Hepatocyte (in vitro differentiated cells): ENCODE results near the gene ESPNL. TPM values are rescaled to one million over a fixed set of nuclear protein-coding genes. Genes with fewer than 3 reads are reported as not detected.

Source experiments
- DNase-seq: peaks from one replicate; pipeline ENCODE4 v3.0.0-alpha.2; 2016; ENCODE audit warnings: low spot score
- H2AFZ ChIP-seq: fragments of 200-600 bp; sonication (generic); 2 replicates; pipeline ENCODE4 v1.6.0; 2016; ENCODE audit warnings: antibody characterized with exemption, mild to moderate bottlenecking
- H3K27ac ChIP-seq: fragments of 200-600 bp; sonication (generic); 2 replicates; pipeline ENCODE4 v1.5.1; 2016; ENCODE audit warnings: mild to moderate bottlenecking
- H3K27me3 ChIP-seq: fragments of 200-600 bp; sonication (generic); 2 replicates; pipeline ENCODE4 v1.6.1; 2016
- H3K36me3 ChIP-seq: fragments of 200-600 bp; sonication (generic); replicated peaks from 2 replicates; pipeline ENCODE4 v1.5.1; 2016; ENCODE audit warnings: low read depth; ENCODE audit not compliant: insufficient read depth
- H3K4me1 ChIP-seq: fragments of 200-600 bp; sonication (generic); 2 replicates; pipeline ENCODE4 v1.5.1; 2016; ENCODE audit warnings: mild to moderate bottlenecking, moderate library complexity; ENCODE audit not compliant: insufficient read depth
- H3K4me2 ChIP-seq: fragments of 200-600 bp; sonication (generic); 2 replicates; pipeline ENCODE4 v1.6.0; 2016
- H3K4me3 ChIP-seq: fragments of 200-600 bp; sonication (generic); 2 replicates; pipeline ENCODE4 v1.5.1; 2016; ENCODE audit warnings: mild to moderate bottlenecking
- H3K79me2 ChIP-seq: fragments of 200-600 bp; sonication (generic); 2 replicates; pipeline ENCODE4 v1.6.0; 2017; ENCODE audit warnings: mild to moderate bottlenecking
- H3K9me2 ChIP-seq: fragments of 200-600 bp; sonication (generic); replicated peaks from 2 replicates; pipeline ENCODE4 v1.6.0; 2017; ENCODE audit warnings: mild to moderate bottlenecking; ENCODE audit not compliant: insufficient read depth
- H3K9me3 ChIP-seq: fragments of 200-600 bp; sonication (generic); 2 replicates; pipeline ENCODE4 v1.5.1; 2016; ENCODE audit warnings: low read depth, mild to moderate bottlenecking
- H4K20me1 ChIP-seq: fragments of 200-600 bp; sonication (generic); 2 replicates; pipeline ENCODE4 v1.6.0; 2016; ENCODE audit warnings: mild to moderate bottlenecking; ENCODE audit not compliant: insufficient read depth, poor library complexity, severe bottlenecking
- CTCF ChIP-seq: fragments of 200-600 bp; sonication (generic); IDR thresholded peaks from 2 replicates; pipeline ENCODE4 v1.5.1; 2016; ENCODE audit warnings: antibody characterized with exemption, mild to moderate bottlenecking; ENCODE audit not compliant: poor library complexity
- EZH2 ChIP-seq: fragments of 200-600 bp; sonication (generic); IDR thresholded peaks from 2 replicates; pipeline ENCODE4 v1.6.1; 2016; ENCODE audit warnings: antibody characterized with exemption, mild to moderate bottlenecking, borderline replicate concordance
- EZH2phosphoT487 ChIP-seq: fragments of 200-600 bp; sonication (generic); IDR thresholded peaks from one replicate; pipeline ENCODE4 v1.6.1; 2018; ENCODE audit warnings: antibody characterized with exemption, mild to moderate bottlenecking, low read depth, moderate library complexity; ENCODE audit not compliant: unreplicated experiment, severe bottlenecking
- WGBS: methylation state at CpG from one replicate; pipeline ENCODE4 v1.1.6; 2016; ENCODE audit warnings: low lambda C conversion rate; ENCODE audit errors: missing lambda C conversion rate; 5-methylcytosine and 5-hydroxymethylcytosine counted together
- polyA plus RNA-seq: library from polyadenylated mRNA; unstranded; fragments of >200 nt; fragmentation: Nextera tagmentation; extraction: Ambion mirVana; gene quantifications from 2 replicates; pipeline ENCODE4 v1.2.1, GENCODE V29; 2016
- total RNA-seq: library from RNA; depleted of rRNA; stranded (reverse); fragments of >200 nt; gene quantifications from 2 replicates; pipeline ENCODE4 v1.2.3, GENCODE V29; 2014

The ESPNL gene
- total and polyA plus RNA-seq, 2 experiments from 2014 or later: 0.27 to 0.62 TPM

DNA sequence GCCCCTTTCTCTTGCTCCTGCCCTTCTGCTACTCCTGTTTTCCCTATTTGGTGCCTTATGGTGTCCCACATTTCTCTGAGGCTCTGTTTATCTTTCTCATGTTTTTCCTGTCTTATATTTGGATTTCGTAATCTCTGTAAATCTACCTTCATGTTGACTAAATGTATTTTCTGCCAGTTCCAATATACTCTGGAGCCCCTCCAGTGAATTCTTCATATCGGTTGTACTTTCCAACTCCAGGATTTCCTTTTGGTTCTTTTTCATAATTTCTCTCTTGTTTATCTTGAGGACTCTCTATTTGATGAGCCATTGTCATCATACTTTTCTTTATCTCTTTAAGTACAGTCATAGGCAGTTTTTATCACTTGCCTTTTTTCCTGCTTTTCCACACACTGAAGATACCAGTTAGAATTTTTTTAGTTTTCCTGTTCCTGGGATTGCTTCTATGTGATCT lies 20.2 kb upstream of the ESPNL start:
- Histone ChIP-seq H3K27ac (no peak overlapping the region), H2AFZ (no peak overlapping the region), H3K4me2 (no peak overlapping the region), H4K20me1 (no peaks in the 10 kb centered on the region), H3K9me2 (no peaks in the 10 kb centered on the region), H3K9me3 (no peaks in the 10 kb centered on the region), H3K4me3 (no peak overlapping the region), H3K4me1 (no peaks in the 10 kb centered on the region), H3K36me3 (peaks cover 5% of the 10 kb centered on the region), H3K27me3 (no peaks in the 10 kb centered on the region), H3K79me2 (no peaks in the 10 kb centered on the region)
- 67% methylated on average over 2 of the region's 2 CpGs for WGBS
- DNase-seq: no peak
- TF ChIP-seq EZH2phosphoT487 (no peak), EZH2 (no peak), CTCF (no peak)

DNA sequence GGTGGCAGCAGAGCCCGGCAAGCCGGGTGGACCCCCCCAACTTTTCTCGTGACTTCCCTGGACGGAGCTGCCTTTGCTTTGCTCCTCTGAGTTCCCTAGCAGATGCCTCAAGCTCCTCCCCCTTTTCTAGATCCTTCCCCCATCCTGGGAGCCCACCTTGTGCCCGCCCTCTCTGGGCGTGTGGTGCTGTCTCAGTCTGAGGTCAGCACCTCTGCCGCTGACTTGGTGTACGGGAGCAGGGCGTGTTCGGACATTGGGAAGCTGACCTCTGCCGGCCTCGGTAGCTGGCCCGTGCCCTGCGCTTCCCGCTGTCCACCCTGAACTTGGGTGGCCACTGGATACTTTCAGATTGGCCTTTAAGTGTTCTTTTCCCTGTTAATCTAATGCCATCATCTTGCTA lies 19.6 kb upstream of the ESPNL start:
- TF ChIP-seq EZH2 (no peak), EZH2phosphoT487 (no peak), CTCF (no peak)
- 98% methylated on average over 15 of the region's 15 CpGs for WGBS
- no peaks in the 10 kb centered on the region for H4K20me1 ChIP-seq
- no peak for DNase-seq
- H3K4me1 ChIP-seq: no peaks in the 10 kb centered on the region
- no peak overlapping the region for H2AFZ ChIP-seq
- no peaks in the 10 kb centered on the region for H3K9me3 ChIP-seq
- H3K4me3 ChIP-seq: no peak overlapping the region
- no peak overlapping the region for H3K27ac ChIP-seq
- H3K9me2 ChIP-seq: no peaks in the 10 kb centered on the region
- H3K4me2 ChIP-seq: no peak overlapping the region
- no peaks in the 10 kb centered on the region for H3K27me3 ChIP-seq
- no peaks in the 10 kb centered on the region for H3K36me3 ChIP-seq
- H3K79me2 ChIP-seq: no peaks in the 10 kb centered on the region

DNA sequence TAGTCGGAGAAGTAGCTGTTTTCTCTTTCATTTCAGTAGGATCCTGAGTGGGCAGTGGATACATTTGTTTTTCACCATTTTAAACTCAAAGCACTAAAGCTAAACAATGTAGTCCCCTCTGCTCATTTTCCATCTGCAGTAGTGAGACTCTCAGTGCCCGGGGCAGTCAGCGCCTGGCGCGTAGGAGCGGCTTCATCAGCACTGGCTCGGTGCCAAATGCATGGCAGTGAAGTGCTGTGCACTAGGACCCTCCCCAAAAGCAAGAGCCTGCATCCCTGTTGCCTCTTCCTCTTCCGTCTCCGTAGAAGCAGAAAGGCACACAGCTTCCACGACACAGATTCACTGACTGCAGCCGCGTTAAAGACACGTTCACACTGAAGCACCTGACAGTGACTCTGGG lies 19.0 kb upstream of the ESPNL start:
- no peaks in the 10 kb centered on the region for H3K79me2 ChIP-seq
- H3K9me2 ChIP-seq: no peaks in the 10 kb centered on the region
- H3K9me3 ChIP-seq: no peaks in the 10 kb centered on the region
- DNase-seq: no peak
- TF ChIP-seq EZH2phosphoT487 (no peak), CTCF (no peak), EZH2 (no peak)
- H3K4me3 ChIP-seq: no peak overlapping the region
- H4K20me1 ChIP-seq: no peaks in the 10 kb centered on the region
- H3K36me3 ChIP-seq: no peaks in the 10 kb centered on the region
- H3K27ac ChIP-seq: no peak overlapping the region
- 85% methylated on average over 13 of the region's 13 CpGs for WGBS
- no peak overlapping the region for H2AFZ ChIP-seq
- H3K27me3 ChIP-seq: no peaks in the 10 kb centered on the region
- H3K4me1 ChIP-seq: no peaks in the 10 kb centered on the region
- no peak overlapping the region for H3K4me2 ChIP-seq

DNA sequence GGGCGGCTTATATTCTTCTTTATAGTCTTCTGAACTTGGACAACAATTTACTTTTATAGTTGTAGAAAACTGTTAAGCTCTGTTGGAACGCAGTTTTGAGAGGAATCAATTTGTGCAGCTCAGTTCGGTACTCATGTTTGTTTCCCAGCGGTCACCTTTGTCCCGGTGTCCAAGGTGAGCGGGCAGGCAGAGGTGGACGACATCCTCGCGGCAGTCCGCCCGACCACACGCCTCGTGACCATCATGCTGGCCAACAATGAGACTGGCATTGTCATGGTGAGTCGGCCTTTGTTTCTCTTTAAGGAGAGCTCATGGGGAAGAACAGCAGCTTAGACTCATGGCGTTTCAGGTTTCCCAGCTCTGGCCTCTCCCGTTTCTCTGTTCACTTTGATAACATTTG lies 18.6 kb upstream of the ESPNL start:
- Histone ChIP-seq H3K79me2 (no peaks in the 10 kb centered on the region), H3K27me3 (no peaks in the 10 kb centered on the region), H3K36me3 (no peaks in the 10 kb centered on the region), H3K4me3 (no peak overlapping the region), H3K27ac (no peak overlapping the region), H3K9me3 (no peaks in the 10 kb centered on the region), H3K4me2 (no peak overlapping the region), H2AFZ (no peak overlapping the region), H3K4me1 (no peaks in the 10 kb centered on the region), H4K20me1 (no peaks in the 10 kb centered on the region), H3K9me2 (no peaks in the 10 kb centered on the region)
- WGBS: 95% methylated on average over 16 of the region's 16 CpGs
- no peak for DNase-seq
- TF ChIP-seq EZH2phosphoT487: no peak
- TF ChIP-seq CTCF: no peak
- no peak for TF ChIP-seq EZH2
